ENCODE data around the gene COPS4.

The COPS4 gene

GRCh38 chr4:83115656-83116285 lies 80.8 kb downstream of the COPS4 start:
- H3K4me3 ChIP-seq: no peak overlapping the region
- TF ChIP-seq, protein P1, sequence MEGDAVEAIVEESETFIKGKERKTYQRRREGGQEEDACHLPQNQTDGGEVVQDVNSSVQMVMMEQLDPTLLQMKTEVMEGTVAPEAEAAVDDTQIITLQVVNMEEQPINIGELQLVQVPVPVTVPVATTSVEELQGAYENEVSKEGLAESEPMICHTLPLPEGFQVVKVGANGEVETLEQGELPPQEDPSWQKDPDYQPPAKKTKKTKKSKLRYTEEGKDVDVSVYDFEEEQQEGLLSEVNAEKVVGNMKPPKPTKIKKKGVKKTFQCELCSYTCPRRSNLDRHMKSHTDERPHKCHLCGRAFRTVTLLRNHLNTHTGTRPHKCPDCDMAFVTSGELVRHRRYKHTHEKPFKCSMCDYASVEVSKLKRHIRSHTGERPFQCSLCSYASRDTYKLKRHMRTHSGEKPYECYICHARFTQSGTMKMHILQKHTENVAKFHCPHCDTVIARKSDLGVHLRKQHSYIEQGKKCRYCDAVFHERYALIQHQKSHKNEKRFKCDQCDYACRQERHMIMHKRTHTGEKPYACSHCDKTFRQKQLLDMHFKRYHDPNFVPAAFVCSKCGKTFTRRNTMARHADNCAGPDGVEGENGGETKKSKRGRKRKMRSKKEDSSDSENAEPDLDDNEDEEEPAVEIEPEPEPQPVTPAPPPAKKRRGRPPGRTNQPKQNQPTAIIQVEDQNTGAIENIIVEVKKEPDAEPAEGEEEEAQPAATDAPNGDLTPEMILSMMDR (IDR thresholded peaks at IDR 0.05): no peak
- H3K36me3 ChIP-seq: no peaks in the 10 kb centered on the region
- H3K27ac ChIP-seq: no peak overlapping the region
- peaks cover 0 to 1% (median under 1%) of the 10 kb centered on the region in 4 donors for H3K4me1 ChIP-seq
- no peaks in the 10 kb centered on the region for H3K9me3 ChIP-seq
- intact Hi-C loops (cut with DNase I; ENCODE audit: low total_unique reads): no loop called here
- DNase-seq: no peak
- no peaks in the 10 kb centered on the region for H3K27me3 ChIP-seq

GRCh38 chr4:83118869-83119268 lies 83.9 kb downstream of the COPS4 start:
- Histone ChIP-seq H3K27me3 (no peaks in the 10 kb centered on the region), H3K4me3 (no peak overlapping the region), H3K9me3 (no peaks in the 10 kb centered on the region), H3K36me3 (no peaks in the 10 kb centered on the region), H3K4me1 (no peaks in the 10 kb centered on the region), H3K27ac (no peak overlapping the region)
- DNase-seq: no peak
- TF ChIP-seq, protein P1 (IDR thresholded peaks at IDR 0.05): no peak
- intact Hi-C loops (cut with DNase I; ENCODE audit: low total_unique reads): no loop called here

- TF ChIP-seq, protein P1 (IDR thresholded peaks at IDR 0.05): no peak
- Histone ChIP-seq H3K4me1 (no peaks in the 10 kb centered on the region), H3K27me3 (no peaks in the 10 kb centered on the region), H3K36me3 (no peaks in the 10 kb centered on the region), H3K9me3 (no peaks in the 10 kb centered on the region), H3K27ac (no peak overlapping the region), H3K4me3 (no peak overlapping the region)
- intact Hi-C loops (cut with DNase I; ENCODE audit: low total_unique reads): no loop called here
- DNase-seq: no peak
Observed at GRCh38 chr4:83121246-83121645, 86.3 kb downstream of the COPS4 start.

GRCh38 chr4:83124111-83124780 lies 89.3 kb downstream of the COPS4 start:
- TF ChIP-seq, protein P1 (IDR thresholded peaks at IDR 0.05): no peak
- DNase-seq: peak in 1 of 2 donors; percentile 25
- no peaks in the 10 kb centered on the region for H3K4me1 ChIP-seq
- no peaks in the 10 kb centered on the region for H3K9me3 ChIP-seq
- H3K4me3 ChIP-seq: no peak overlapping the region
- intact Hi-C loops (cut with DNase I; ENCODE audit: low total_unique reads): no loop called here
- no peak overlapping the region for H3K27ac ChIP-seq
- H3K36me3 ChIP-seq: no peaks in the 10 kb centered on the region
- H3K27me3 ChIP-seq: no peaks in the 10 kb centered on the region
